ENCODE data around the gene SH2D4B. TPM values are rescaled to one million over a fixed set of nuclear protein-coding genes. Genes with fewer than 3 reads are reported as not detected.

SH2D4B gene
- 0.08 TPM in 1 of 2 replicates, not detected in the other for total RNA-seq (2014; rRNA removed; shearing (Covaris generic))

DNA sequence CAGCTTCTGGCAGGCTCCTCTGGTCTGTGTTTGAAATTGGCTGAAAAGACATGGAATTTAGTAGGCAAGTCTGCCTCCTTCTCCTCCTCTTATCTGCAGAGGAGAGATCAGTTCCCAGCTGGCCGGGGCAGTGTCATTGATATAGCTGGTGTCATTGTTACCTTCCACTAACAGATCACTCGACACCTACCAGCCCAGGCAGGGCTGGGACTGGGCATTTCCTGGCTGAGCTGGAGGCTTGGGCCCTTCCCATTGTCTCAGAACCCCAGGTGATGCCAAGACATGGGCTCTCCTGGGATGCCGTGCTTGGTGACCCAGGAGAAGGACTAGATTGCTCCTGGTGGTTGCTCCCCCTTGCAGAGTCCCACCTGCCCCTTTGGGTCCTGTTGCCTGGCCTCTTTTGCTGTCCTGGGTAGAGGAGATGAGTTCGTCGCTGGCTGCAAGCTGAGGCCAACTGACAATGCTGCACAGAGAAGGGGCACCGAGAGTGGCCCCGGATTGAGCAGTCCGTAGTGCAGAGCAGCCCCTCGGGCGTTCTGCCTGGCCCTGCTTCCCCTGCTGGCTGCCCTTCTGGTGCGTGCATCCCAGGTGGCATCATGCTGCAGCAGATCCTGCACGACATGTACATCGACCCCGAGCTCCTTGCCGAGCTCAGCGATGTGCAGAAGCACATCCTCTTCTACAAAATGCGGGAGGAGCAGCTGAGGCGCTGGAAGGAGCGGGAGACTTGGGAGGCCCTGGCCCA, at the start of gene SH2D4B:
Gene SH2D4B (plus strand): TSS at position 167 of the 745 bp plus-strand sequence. CDS start 430 bp downstream, at position 597.
- no peaks in the 10 kb centered on the region for H3K27me3 ChIP-seq (replicated peaks)
- H3K4me3 ChIP-seq: no peak within 1 kb of the TSS
- H3K36me3 ChIP-seq: no peaks in the 10 kb centered on the region
- peak in 1 of 2 experiments; percentile 20 for DNase-seq (ENCODE audit: low read depth in 1 of 2, low spot score in 2 of 2)
- H3K9me3 ChIP-seq (replicated peaks): no peaks in the 10 kb centered on the region
- H3K27ac ChIP-seq: no peak within 1 kb of the TSS
- H3K4me1 ChIP-seq (replicated peaks): peaks cover 19% of the 10 kb centered on the region

DNA sequence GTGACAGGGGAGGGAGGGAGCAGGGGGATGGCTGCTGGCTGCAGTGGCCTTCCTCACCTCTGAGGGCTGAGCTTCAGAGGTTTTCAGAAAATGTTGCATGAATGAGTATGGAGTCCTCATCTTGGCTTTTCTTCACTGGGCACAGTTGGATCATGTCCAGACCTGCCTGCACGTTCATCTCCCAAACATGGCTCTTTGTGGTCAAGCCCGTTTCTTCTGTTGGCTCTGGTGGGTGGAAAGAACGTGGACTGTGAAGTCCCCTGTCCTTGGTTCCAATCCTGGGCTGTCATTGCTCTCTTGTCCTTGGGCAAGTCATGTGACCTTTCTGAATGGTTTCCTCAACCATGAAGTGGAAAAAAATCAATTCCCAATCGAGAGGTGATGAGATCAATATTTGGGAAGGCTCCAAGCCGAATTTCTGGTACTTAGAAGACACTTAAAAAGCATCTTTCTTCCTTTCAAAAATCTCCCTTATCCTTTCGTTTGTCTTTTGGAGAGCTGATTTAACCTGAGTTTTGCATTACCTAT, 49.1 kb upstream of the SH2D4B start:
- DNase-seq (ENCODE audit: low read depth in 1 of 2, low spot score in 2 of 2): no peak

DNA sequence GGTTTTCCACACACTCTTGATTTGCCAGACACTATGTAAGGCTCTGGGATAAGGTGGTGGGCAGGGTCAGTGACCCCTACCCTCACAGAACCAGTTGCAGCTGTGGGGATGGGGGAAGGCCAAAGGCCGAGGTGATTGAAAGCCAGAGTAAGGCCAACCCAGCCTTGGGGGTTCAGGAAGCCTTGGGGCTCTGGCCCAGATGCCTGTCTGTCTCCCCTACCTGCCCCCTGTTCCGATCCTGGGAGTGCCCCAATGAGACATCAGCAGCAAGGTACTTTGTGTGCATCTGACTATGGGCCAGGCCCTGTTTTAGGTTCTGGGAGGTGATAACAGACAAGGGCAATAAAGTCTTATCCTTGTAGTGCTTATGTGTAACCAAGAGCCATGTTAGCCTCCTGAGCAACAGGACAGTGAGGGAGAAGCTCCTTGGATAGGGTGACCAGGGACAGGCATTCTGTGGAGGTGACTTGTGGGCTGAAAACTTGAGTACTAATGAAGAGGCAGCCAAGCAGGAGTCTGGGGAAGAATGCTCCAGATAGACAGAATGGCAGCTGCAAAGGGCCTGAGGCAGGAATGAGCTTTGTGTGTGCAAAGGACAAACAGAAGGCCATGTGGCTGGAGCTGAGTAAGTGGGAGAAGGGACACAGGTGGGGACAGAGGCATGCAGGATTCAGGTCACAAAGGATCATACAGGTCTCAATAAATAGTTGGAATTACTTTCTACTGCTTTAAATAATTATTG, 48.2 kb upstream of the SH2D4B start:
- Histone ChIP-seq H3K4me3 (no peak overlapping the region), H3K4me1 (replicated peaks) (peaks cover 43% of the 10 kb centered on the region), H3K9me3 (replicated peaks) (no peaks in the 10 kb centered on the region), H3K27ac (no peak overlapping the region), H3K36me3 (peaks cover 64% of the 10 kb centered on the region), H3K27me3 (replicated peaks) (no peaks in the 10 kb centered on the region)
- no peak for DNase-seq (ENCODE audit: low read depth in 1 of 2, low spot score in 2 of 2)

More for the DNA sequence above, 49.1 kb upstream of the SH2D4B start:
- peaks cover 44% of the 10 kb centered on the region for H3K4me1 ChIP-seq (replicated peaks)
- H3K27me3 ChIP-seq (replicated peaks): no peaks in the 10 kb centered on the region
- no peak overlapping the region for H3K4me3 ChIP-seq
- no peak overlapping the region for H3K27ac ChIP-seq
- no peaks in the 10 kb centered on the region for H3K9me3 ChIP-seq (replicated peaks)
- H3K36me3 ChIP-seq: peaks cover 57% of the 10 kb centered on the region

DNA sequence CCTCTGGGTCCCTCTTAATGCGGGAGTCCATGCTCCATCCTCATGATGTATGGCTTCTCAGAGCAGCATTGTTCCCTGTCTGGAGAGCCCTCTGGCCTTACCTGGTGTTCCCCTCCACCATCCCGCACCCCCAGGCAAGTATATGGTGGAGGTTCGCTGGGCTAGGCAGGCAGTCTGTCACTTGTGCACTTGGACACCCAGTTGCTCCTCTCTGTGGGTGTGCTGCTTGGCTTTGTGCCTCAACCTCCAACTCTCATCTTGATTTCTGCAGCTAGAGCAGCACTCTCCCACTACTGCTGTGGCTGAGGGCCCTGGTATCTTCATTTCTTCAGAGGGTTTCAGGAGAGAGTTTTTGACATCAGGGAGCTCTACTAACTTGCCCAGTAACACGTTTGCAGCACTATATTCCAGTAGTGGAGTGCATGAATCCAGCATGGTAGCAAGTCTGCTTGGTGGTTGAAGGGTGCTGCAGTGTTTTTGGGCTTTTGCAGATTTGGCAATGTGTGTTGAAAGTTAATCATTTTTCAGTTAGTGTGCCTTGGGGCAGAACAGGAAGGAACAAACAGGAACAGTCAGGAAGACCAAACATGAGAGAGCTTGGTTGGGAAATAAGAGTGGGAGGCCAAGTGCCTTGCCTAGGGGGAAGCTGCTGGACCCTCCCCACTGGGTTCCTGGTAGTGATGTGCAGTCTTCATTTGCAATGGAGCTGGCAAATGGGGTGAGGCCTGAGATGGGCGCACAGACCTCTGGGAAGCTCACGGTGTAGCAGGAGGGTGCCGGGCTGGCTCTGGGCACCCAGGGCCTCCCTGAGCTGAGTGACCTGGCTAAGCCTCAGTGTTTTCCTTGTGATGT, 46.2 kb upstream of the SH2D4B start:
- Histone ChIP-seq H3K4me3 (no peak overlapping the region), H3K27me3 (replicated peaks) (no peaks in the 10 kb centered on the region), H3K27ac (no peak overlapping the region), H3K36me3 (peaks cover 72% of the 10 kb centered on the region), H3K4me1 (replicated peaks) (peaks cover 24% of the 10 kb centered on the region), H3K9me3 (replicated peaks) (no peaks in the 10 kb centered on the region)
- DNase-seq (ENCODE audit: low read depth in 1 of 2, low spot score in 2 of 2): no peak

DNA sequence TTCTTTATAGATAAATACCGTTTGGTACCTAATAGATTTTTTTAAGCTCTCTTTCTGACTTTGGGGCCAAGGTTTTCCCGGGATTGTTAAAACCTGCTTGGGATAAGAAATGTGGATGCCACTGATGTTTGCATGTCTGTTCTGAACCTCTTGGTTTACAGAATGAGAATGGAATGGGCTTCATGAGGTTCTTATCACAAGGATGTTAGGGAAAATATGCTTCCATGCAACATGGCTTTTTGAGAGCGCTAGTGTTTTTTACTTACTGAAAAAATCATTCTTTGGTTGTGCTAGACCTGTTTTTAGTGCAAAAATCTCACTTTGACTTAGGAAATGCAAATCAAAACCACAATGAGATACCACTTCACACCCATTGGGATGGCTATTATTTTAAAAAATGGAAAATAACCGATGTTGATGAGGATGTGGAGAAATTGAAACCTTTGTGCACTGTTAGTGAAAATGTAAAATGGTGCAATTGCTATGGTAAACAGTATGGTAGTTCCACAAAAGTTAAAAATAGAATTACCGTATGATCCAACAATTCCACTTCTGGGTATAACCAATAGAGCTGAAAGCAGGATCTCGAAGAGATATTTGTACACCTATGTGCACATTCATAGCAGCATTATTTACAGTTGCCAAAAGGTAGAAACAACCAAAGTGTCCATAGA, 44.7 kb upstream of the SH2D4B start:
- H3K36me3 ChIP-seq: peaks cover 83% of the 10 kb centered on the region

DNA sequence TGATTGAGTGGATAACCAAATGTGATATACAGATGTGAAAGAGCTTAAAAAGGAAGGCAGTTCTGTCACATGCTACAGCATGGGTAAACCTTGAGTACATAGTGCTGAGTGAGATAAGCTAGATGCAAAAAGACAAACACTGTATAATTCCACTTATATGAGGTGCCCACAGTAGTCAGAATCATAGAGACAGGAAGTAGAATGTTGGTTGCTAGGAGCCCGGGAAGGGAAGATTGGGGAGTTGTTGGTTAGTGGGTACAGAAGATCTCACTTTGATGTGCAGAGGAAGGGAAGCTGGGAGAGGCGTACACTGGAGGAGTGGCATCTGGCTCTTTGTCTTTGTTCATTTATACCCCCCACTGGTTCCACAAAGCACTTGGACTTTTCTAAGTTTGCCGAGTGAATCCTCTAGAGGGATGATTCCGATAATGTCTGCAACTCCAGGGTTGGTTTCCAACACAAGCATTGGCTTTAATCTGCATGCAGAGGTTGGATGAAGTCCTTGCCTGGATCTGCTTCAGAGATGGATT, 44.1 kb upstream of the SH2D4B start:
- H3K27me3 ChIP-seq (replicated peaks): no peaks in the 10 kb centered on the region
- peaks cover 35% of the 10 kb centered on the region for H3K4me1 ChIP-seq (replicated peaks)
- no peaks in the 10 kb centered on the region for H3K9me3 ChIP-seq (replicated peaks)
- no peak overlapping the region for H3K4me3 ChIP-seq
- DNase-seq (ENCODE audit: low read depth in 1 of 2, low spot score in 2 of 2): peak; percentile 55 to 56
- H3K36me3 ChIP-seq: peaks cover 87% of the 10 kb centered on the region
- H3K27ac ChIP-seq: peak overlapping the region; percentile 20

More for the DNA sequence above, 44.7 kb upstream of the SH2D4B start:
- Histone ChIP-seq H3K27me3 (replicated peaks) (no peaks in the 10 kb centered on the region), H3K9me3 (replicated peaks) (no peaks in the 10 kb centered on the region), H3K4me3 (no peak overlapping the region), H3K27ac (peak overlapping the region; percentile 20), H3K4me1 (replicated peaks) (peaks cover 31% of the 10 kb centered on the region)
- no peak for DNase-seq (ENCODE audit: low read depth in 1 of 2, low spot score in 2 of 2)

DNA sequence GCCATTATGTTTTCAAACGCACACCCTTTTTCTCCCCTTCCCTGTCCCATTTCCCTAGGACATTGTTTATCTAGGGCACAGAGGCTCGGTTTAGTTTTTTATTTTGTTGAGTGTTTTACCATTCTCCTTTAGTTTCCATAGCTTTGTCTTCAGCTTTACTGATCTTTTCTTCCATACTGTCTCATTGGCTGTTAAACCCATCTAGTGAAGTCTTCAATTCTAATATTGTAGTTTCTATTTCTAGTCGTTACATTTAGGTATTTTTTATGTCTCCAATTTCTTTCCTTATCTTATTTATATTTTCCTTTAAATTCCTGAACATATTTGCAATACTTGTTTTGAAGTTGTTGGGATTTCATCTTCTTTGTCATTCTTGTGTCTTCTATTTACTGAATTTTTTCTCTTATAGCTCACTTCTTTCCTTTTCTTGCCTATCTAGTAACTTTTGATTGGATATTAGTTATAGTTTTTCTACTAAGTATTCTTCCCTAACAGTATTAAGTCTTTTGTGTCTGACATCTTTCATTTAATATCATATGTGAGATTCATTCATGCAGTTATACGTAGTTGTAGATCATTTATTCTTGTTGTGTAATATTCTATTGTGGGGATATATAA, 41.0 kb upstream of the SH2D4B start:
- DNase-seq (ENCODE audit: low read depth in 1 of 2, low spot score in 2 of 2): no peak
- Histone ChIP-seq H3K4me1 (replicated peaks) (peaks cover 64% of the 10 kb centered on the region), H3K36me3 (peaks cover 67% of the 10 kb centered on the region), H3K9me3 (replicated peaks) (no peaks in the 10 kb centered on the region), H3K27me3 (replicated peaks) (no peaks in the 10 kb centered on the region), H3K4me3 (no peak overlapping the region), H3K27ac (no peak overlapping the region; the same call in 1 of the 2 replicates)

DNA sequence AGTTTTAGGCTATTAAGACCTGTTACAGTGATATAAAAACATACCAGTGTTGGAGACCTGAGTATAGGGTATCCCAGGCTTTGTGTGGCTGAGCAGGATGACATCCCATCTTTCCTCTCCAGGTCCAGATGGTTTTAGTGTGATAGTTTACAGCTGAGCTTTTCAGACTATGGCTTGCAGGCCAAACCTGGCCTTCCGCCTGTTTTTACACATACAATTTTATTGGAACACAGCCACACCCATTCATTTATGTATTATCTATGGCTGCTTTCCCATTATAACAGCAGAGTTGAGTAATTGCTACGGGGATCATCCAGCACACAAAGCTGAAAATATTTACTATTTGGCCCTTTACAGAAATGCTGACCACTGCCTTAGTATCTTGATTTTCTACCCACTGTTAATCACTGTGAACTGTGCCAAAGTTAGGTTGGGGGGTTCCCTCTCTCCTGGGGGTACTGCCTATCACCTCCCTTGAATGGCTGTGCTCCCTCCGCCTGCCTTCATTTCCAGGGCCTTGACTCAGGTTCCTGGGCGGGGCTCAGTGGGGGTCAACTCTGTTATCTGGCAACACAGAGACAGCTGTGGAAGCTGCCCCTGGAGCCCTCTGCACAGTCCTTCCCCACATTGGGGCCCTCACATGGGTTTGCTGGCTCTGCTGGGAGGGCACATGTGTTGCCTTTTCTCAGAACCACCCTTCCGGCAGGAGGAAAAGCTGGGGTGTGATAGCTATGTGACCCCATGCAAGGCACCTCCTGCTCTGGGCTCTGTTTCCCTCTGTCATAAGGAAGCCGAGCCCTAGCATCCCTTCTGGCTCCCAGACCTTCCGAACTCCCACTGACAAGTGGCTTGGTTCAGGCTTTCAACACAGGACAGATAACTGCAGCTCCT, 40.3 kb upstream of the SH2D4B start:
- Histone ChIP-seq H3K27me3 (replicated peaks) (no peaks in the 10 kb centered on the region), H3K9me3 (replicated peaks) (no peaks in the 10 kb centered on the region), H3K36me3 (peaks cover 65% of the 10 kb centered on the region), H3K4me1 (replicated peaks) (peaks cover 72% of the 10 kb centered on the region), H3K4me3 (no peak overlapping the region), H3K27ac (no peak overlapping the region; the same call in 1 of the 2 replicates)
- DNase-seq (ENCODE audit: low read depth in 1 of 2, low spot score in 2 of 2): peak in 1 of 2 experiments; percentile 39

DNA sequence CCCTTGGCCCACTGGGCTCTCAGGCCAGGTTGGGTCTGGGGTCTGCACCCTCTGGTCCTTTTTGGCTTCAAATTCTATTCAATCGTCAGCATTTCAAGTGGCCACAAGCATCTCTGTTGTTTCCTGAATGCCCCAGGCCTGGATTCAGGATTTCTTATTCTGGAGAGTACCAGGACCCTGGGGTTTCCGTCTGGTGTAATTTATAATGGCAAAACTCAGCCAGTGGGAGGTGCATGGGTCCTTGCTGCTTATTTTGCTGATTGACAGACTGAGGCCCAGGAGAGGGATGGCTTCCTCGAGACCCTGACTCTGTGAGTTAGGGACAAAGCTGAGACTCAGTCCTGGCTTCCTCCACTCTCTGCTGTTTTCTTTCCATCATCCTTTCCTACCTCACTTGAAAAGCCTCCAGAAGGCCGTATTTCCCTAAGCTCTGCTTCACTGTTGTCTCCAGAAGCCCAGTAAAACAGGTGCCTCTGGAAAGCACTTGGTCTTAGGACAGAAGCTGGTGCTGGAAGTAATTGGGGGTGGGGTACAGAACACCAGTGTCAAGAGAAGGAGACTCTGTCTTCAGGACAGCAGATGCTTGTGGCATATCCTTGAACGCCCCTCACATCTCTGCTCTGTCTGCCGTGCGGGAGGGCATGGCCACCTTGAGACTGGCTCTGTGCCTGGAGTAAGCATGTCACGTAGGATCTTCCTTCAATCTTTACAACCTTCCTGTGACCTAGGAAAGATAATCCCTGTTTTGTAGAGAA, 39.4 kb upstream of the SH2D4B start:
- Histone ChIP-seq H3K9me3 (replicated peaks) (no peaks in the 10 kb centered on the region), H3K27me3 (replicated peaks) (no peaks in the 10 kb centered on the region), H3K4me3 (no peak overlapping the region), H3K36me3 (peaks cover 58% of the 10 kb centered on the region), H3K4me1 (replicated peaks) (peaks cover 74% of the 10 kb centered on the region), H3K27ac (peak overlapping the region; percentile 74)
- no peak for DNase-seq (ENCODE audit: low read depth in 1 of 2, low spot score in 2 of 2)

DNA sequence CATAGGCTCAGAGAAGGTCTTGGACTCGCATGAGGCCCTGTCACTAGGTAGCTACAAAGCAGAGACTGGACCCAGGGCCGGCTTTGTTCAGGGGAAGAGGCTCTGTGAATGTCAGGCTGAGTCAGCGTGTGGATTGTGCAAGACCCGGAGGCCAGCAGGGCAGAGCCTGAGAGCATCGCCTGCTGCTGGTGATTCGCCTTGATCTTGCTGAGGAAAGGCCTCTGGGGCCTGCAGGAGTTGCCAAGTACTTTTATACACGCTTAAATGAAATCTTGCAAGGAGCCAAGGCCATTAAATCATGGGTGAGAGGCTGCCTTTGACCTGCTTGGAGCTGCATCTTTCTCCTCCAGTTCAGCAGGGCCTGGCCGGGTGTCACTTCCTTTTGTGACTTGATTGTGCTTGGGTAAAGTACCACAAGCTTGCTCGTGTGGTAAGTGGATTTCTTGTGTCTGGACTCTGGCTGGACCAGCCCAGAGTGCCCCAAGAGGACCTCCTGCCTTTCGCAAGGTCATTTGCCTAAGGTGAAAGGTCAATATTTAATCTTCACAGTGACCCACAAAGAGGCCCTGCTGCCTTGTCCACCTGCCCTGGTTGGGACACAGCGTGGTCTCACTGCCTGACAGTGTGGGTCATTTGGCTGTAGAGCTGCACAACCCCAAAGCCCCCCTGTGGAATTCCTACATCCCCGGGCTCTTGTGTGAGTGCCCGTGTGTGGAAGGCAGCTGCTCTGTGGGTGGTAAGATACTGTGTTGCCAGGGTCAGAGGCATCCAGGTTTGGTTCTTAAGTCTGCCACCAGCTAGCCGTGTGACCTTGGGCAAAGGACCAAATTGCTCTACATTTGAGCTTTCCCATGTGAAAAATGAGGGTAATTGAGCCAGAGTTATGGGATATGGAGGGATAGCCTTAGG, 38.6 kb upstream of the SH2D4B start:
- Histone ChIP-seq H3K4me1 (replicated peaks) (peaks cover 74% of the 10 kb centered on the region), H3K27ac (peak overlapping the region; percentile 74), H3K9me3 (replicated peaks) (no peaks in the 10 kb centered on the region), H3K4me3 (no peak overlapping the region), H3K27me3 (replicated peaks) (no peaks in the 10 kb centered on the region), H3K36me3 (peaks cover 52% of the 10 kb centered on the region)
- peak; percentile 78 to 93 for DNase-seq (ENCODE audit: low read depth in 1 of 2, low spot score in 2 of 2)

All from SJSA1 (cell line).